H9 (cell line): ENCODE results near the gene TTC23L. TPM values are rescaled to one million over a fixed set of nuclear protein-coding genes. Genes with fewer than 3 reads are reported as not detected.
A peak's percentile ranks its signal among the peaks of the same experiment; 100 is the strongest.

Source experiments
- DNase-seq: peaks from one replicate; pipeline ENCODE4 v3.0.0-alpha.2; 2017
- H2AFZ ChIP-seq: one replicate; pipeline ENCODE4 v1.6.1; 2013; ENCODE audit warnings: mild to moderate bottlenecking, low read length, control low read depth, moderate library complexity
- H2AK5ac ChIP-seq: 2 replicates; pipeline ENCODE4 v1.6.1; 2013; ENCODE audit warnings: low read length, control low read depth, mixed read lengths; ENCODE audit not compliant: insufficient read length
- H2BK120ac ChIP-seq: one replicate; pipeline ENCODE4 v1.6.1; 2013; ENCODE audit warnings: low read depth, mild to moderate bottlenecking, low read length, control low read depth, inconsistent platforms; ENCODE audit not compliant: poor library complexity, severe bottlenecking
- H2BK12ac ChIP-seq: 2 replicates; pipeline ENCODE4 v1.6.1; 2013; ENCODE audit warnings: low read length, control low read depth, mixed read lengths, low read depth; ENCODE audit not compliant: insufficient read length
- H2BK15ac ChIP-seq: 2 replicates; pipeline ENCODE4 v1.6.1; 2013; ENCODE audit warnings: low read depth, low read length, control low read depth
- H2BK20ac ChIP-seq: one replicate; pipeline ENCODE4 v1.6.1; 2013; ENCODE audit warnings: low read depth, mild to moderate bottlenecking, low read length, control low read depth, inconsistent platforms; ENCODE audit not compliant: poor library complexity, severe bottlenecking
- H2BK5ac ChIP-seq: 2 replicates; pipeline ENCODE4 v1.6.1; 2013; ENCODE audit warnings: low read length, control low read depth, mixed read lengths; ENCODE audit not compliant: insufficient read length
- H3K14ac ChIP-seq: 2 replicates; pipeline ENCODE4 v1.6.1; 2013; ENCODE audit warnings: low read length, control low read depth; ENCODE audit not compliant: insufficient read depth
- H3K18ac ChIP-seq: 2 replicates; pipeline ENCODE4 v1.6.1; 2013; ENCODE audit warnings: low read depth, mild to moderate bottlenecking, mixed read lengths, low read length, control low read depth; ENCODE audit not compliant: insufficient read length
- H3K23ac ChIP-seq: 2 replicates; pipeline ENCODE4 v1.6.1; 2013; ENCODE audit warnings: low read length, control low read depth, mixed read lengths, low read depth; ENCODE audit not compliant: insufficient read length
- H3K23me2 ChIP-seq: 2 replicates; pipeline ENCODE4 v1.6.1; 2013; ENCODE audit warnings: low read depth, mild to moderate bottlenecking, mixed read lengths, low read length, control low read depth; ENCODE audit not compliant: insufficient read length, poor library complexity, severe bottlenecking
- H3K27ac ChIP-seq: 2 replicates; pipeline ENCODE4 v1.5.1; 2013; ENCODE audit warnings: low read length, control low read depth, mixed read lengths, low read depth; ENCODE audit not compliant: insufficient read length
- H3K27me3 ChIP-seq: 2 replicates; pipeline ENCODE4 v1.6.1; 2013; ENCODE audit warnings: low read length, control low read depth, inconsistent platforms; ENCODE audit not compliant: insufficient read depth
- H3K4ac ChIP-seq: 2 replicates; pipeline ENCODE4 v1.6.1; 2013; ENCODE audit warnings: low read depth, mild to moderate bottlenecking, control low read depth, inconsistent platforms, low read length, moderate library complexity
- H3K4me1 ChIP-seq: 2 replicates; pipeline ENCODE4 v1.6.1; 2013; ENCODE audit warnings: low read length, control low read depth, inconsistent platforms; ENCODE audit not compliant: insufficient read depth
- H3K4me2 ChIP-seq: 2 replicates; pipeline ENCODE4 v1.6.1; 2013; ENCODE audit warnings: low read length, control low read depth, mixed read lengths; ENCODE audit not compliant: insufficient read length, insufficient read depth
- H3K56ac ChIP-seq: 2 replicates; pipeline ENCODE4 v1.6.1; 2013; ENCODE audit warnings: low read depth, mild to moderate bottlenecking, mixed read lengths, low read length, control low read depth; ENCODE audit not compliant: insufficient read length
- H3K79me1 ChIP-seq: 2 replicates; pipeline ENCODE4 v1.6.1; 2013; ENCODE audit warnings: low read depth, mild to moderate bottlenecking, moderate library complexity, low read length, control low read depth, inconsistent platforms; ENCODE audit not compliant: insufficient read depth, poor library complexity, severe bottlenecking
- H3K79me2 ChIP-seq: 2 replicates; pipeline ENCODE4 v1.6.1; 2013; ENCODE audit warnings: low read length, control low read depth, inconsistent platforms; ENCODE audit not compliant: insufficient read depth
- H3K9ac ChIP-seq: 2 replicates; pipeline ENCODE4 v1.6.1; 2013; ENCODE audit warnings: low read length, control low read depth, mixed read lengths; ENCODE audit not compliant: insufficient read length; ENCODE audit errors: extremely low read depth
- H3K9me3 ChIP-seq: one replicate; pipeline ENCODE4 v1.6.1; 2013; ENCODE audit warnings: low read depth, low read length, inconsistent platforms; ENCODE audit not compliant: control insufficient read depth
- H3T11ph ChIP-seq: one replicate; pipeline ENCODE4 v1.6.1; 2013; ENCODE audit warnings: mild to moderate bottlenecking, low read length, control low read depth, inconsistent platforms
- H4K20me1 ChIP-seq: one replicate; pipeline ENCODE4 v1.6.1; 2013; ENCODE audit not compliant: control insufficient read depth, insufficient read length, insufficient read depth
- H4K5ac ChIP-seq: 2 replicates; pipeline ENCODE4 v1.6.1; 2013; ENCODE audit warnings: low read depth, mild to moderate bottlenecking, mixed read lengths, low read length, control low read depth; ENCODE audit not compliant: insufficient read length
- H4K8ac ChIP-seq: replicated peaks from 2 replicates; pipeline ENCODE4 v1.6.1; 2013; ENCODE audit warnings: low read length, control low read depth, mixed read lengths, low read depth; ENCODE audit not compliant: insufficient read length
- H4K91ac ChIP-seq: 2 replicates; pipeline ENCODE4 v1.6.1; 2013; ENCODE audit warnings: low read depth, mild to moderate bottlenecking, moderate library complexity, mixed read lengths, low read length, control low read depth; ENCODE audit not compliant: insufficient read length
- H3K27ac Mint-ChIP-seq, 3 experiments: 2 replicates in 2 of 3; 3 replicates in 1 of 3; pipeline ENCODE4 v1.8.0; 2020 to 2021; ENCODE audit warnings: mixed read lengths in 3 of 3, mild to moderate bottlenecking in 1 of 3, moderate library complexity in 1 of 3
- H3K27me3 Mint-ChIP-seq: 2 replicates; pipeline ENCODE4 v1.8.0; 2021; ENCODE audit warnings: low read depth, mild to moderate bottlenecking, moderate library complexity, mixed read lengths
- H3K36me3 Mint-ChIP-seq, 3 experiments: 2 replicates in 2 of 3; 3 replicates in 1 of 3; pipeline ENCODE4 v1.8.0; 2020 to 2021; ENCODE audit warnings: low read depth in 3 of 3, mixed read lengths in 3 of 3; ENCODE audit not compliant: insufficient read depth in 1 of 3
- H3K4me1 Mint-ChIP-seq, 2 experiments: 2 replicates each; pipeline ENCODE4 v1.8.0; 2020; ENCODE audit warnings: mixed read lengths in 2 of 2
- H3K4me3 Mint-ChIP-seq, 2 experiments: 2 replicates in 1 of 2; 3 replicates in 1 of 2; pipeline ENCODE4 v1.8.0; 2020 to 2021; ENCODE audit warnings: mild to moderate bottlenecking in 2 of 2, mixed read lengths in 2 of 2, moderate library complexity in 1 of 2
- H3K9me3 Mint-ChIP-seq, 2 experiments: 2 replicates in 1 of 2; 3 replicates in 1 of 2; pipeline ENCODE4 v1.8.0; 2020; ENCODE audit warnings: mild to moderate bottlenecking in 2 of 2, mixed read lengths in 2 of 2, moderate library complexity in 1 of 2
- CTCF ChIP-seq: fragments of 200-600 bp; sonication (generic); conservative IDR thresholded peaks from 3 replicates; pipeline ENCODE4 v1.8.0; 2021; ENCODE audit warnings: antibody characterized with exemption, mild to moderate bottlenecking
- WGBS: extraction: QIAGEN DNeasy Blood & Tissue Kit; methylation state at CpG from one replicate; pipeline ENCODE4 v1.1.7; 2013; ENCODE audit warnings: missing lambda C conversion rate, low lambda C conversion rate, mixed read lengths; ENCODE audit not compliant: insufficient read length; ENCODE audit errors: extremely low coverage; 5-methylcytosine and 5-hydroxymethylcytosine counted together
- total RNA-seq: library from RNA; stranded (reverse); gene quantifications from 2 replicates; pipeline ENCODE4 v1.2.1, GENCODE V29; 2021

TTC23L gene
- total RNA-seq, 1 experiment from 2014 or later = 0.96 TPM

- H2BK20ac ChIP-seq = no peak within 1 kb of the TSS
- no peaks in the 10 kb centered on the region for H3K9me3 ChIP-seq
- TF ChIP-seq CTCF = no peak
- H3K27me3 ChIP-seq = no peaks in the 10 kb centered on the region
- H4K91ac ChIP-seq = no peak within 1 kb of the TSS
- peak within 1 kb of the TSS; percentile 57 for H4K5ac ChIP-seq
- H2AK5ac ChIP-seq = no peak within 1 kb of the TSS
- peak within 1 kb of the TSS; percentile 95 for H3K4me2 ChIP-seq
- H3K18ac ChIP-seq = peak within 1 kb of the TSS; percentile 93
- no peak within 1 kb of the TSS for H3K23ac ChIP-seq
- H3K4me1 Mint-ChIP-seq = peaks cover 21 to 25% of the 10 kb centered on the region in 2 experiments
- no peak within 1 kb of the TSS; a peak in 1 of 5 replicates for H3K4me3 Mint-ChIP-seq
- peak within 1 kb of the TSS; percentile 98 for H3K9ac ChIP-seq
- no peak within 1 kb of the TSS for H4K8ac ChIP-seq
- peak within 1 kb of the TSS; percentile 2 for H3K27ac ChIP-seq
- H4K20me1 ChIP-seq = no peaks in the 10 kb centered on the region
- H3K27ac Mint-ChIP-seq = peak within 1 kb of the TSS in 1 of 3 experiments; percentile 76; a peak in 3 of 7 replicates
- peaks cover 5% of the 10 kb centered on the region for H3K23me2 ChIP-seq
- H2BK5ac ChIP-seq = no peak within 1 kb of the TSS
- no CpG with 5 or more reads among the region's 67 CpGs for WGBS
- no peak within 1 kb of the TSS for H2BK15ac ChIP-seq
- peaks cover 30% of the 10 kb centered on the region for H3K79me2 ChIP-seq
- H3K9me3 Mint-ChIP-seq = no peaks in the 10 kb centered on the region
- H2BK12ac ChIP-seq = no peak within 1 kb of the TSS
- peak within 1 kb of the TSS; percentile 6 for H2AFZ ChIP-seq
- H2BK120ac ChIP-seq = no peak within 1 kb of the TSS
- H3K4ac ChIP-seq = no peak within 1 kb of the TSS; the same call in 1 of the 2 replicates
- H3K56ac ChIP-seq = no peak within 1 kb of the TSS
- DNase-seq = peak; percentile 96
- no peaks in the 10 kb centered on the region for H3K79me1 ChIP-seq
- no peaks in the 10 kb centered on the region for H3K27me3 Mint-ChIP-seq
- no peak within 1 kb of the TSS for H3T11ph ChIP-seq
- no peaks in the 10 kb centered on the region for H3K4me1 ChIP-seq
- peak within 1 kb of the TSS; percentile 95 for H3K14ac ChIP-seq
- peaks cover 27 to 55% (median 48%) of the 10 kb centered on the region in 3 experiments for H3K36me3 Mint-ChIP-seq
Observed at GRCh38 chr5:34915139-34915855, 76.3 kb downstream of the TTC23L start, which contains the start of the genes BRIX1 and RAD1. Gene BRIX1, plus strand, starts transcription at chr5:34915711. Its CDS starts 28 bp downstream, at chr5:34915739. Gene RAD1, minus strand, starts transcription at chr5:34915504. Its CDS starts 612 bp downstream, at chr5:34914892.
